Vagina (tissue), 2 donors: ENCODE results near the gene ANO8.

Experiments used
- POLR2A ChIP-seq, 2 donors: fragments of 450-650 bp; IDR thresholded peaks; one replicate each; pipeline ENCODE4 v1.6.1; 2017; ENCODE audit warnings: antibody characterized with exemption in 2 of 2, mild to moderate bottlenecking in 2 of 2, moderate library complexity in 2 of 2
- POLR2AphosphoS5 ChIP-seq, 2 donors: sonication (generic); formaldehyde crosslinking; IDR thresholded peaks; one replicate each; pipeline ENCODE4 v1.9.0; 2017; ENCODE audit warnings: antibody characterized with exemption in 2 of 2, mild to moderate bottlenecking in 2 of 2, low read depth in 1 of 2; ENCODE audit not compliant: insufficient read depth in 1 of 2
- TF ChIP-seq, protein P1 (sequence below), 3 experiments: fragments of 450-650 bp in 2 of 3; fragments of 200-600 bp in 1 of 3; sonication (generic) in 1 of 3; IDR thresholded peaks; one replicate each; pipeline ENCODE4 v1.5.1; 2017 to 2019; ENCODE audit warnings: antibody characterized with exemption in 3 of 3, mild to moderate bottlenecking in 2 of 3, moderate library complexity in 2 of 3

DNA sequence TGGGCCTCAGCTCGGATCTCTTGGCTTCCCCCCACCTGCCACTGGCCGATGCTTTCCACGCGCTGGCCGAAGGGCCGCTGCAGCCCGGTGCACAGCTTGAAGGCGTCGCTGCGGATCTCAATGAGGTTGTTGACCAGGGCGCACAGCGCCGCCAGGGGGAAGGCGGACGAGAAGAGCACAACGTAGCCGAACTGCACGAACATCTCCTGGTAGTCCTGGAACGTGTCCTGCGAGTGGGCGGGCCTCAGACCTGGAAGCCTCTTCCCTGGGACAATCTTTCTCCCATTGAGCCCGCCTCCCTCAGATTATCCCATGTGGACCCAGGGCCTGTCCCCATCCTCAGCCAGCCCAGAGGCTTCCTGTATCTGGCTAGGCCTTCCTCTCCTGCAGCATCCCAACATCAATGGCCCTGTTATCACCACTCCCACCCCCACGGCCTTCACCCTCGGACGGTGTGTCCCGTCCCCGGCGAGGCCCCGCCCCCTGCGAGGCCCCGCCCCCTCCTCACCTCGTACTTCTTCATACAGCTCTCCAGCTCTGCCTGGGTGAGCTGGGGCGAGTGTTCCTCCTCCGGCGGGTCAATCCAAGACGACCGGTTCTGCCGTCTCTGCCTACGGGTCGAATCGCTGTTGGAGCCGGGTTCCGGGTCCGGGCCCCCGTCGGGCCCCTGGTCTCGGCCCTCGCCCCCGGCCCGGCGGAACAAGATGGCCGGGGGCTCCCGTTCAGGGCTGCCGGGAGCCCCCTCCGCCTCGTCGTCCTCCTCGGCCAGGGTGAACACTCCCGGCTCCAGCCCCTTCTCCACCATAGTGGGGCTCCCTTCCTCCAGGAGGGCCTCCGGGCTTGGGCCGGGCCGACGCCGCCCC is 6.8 kb downstream of the ANO8 start:
- TF ChIP-seq, protein P1, sequence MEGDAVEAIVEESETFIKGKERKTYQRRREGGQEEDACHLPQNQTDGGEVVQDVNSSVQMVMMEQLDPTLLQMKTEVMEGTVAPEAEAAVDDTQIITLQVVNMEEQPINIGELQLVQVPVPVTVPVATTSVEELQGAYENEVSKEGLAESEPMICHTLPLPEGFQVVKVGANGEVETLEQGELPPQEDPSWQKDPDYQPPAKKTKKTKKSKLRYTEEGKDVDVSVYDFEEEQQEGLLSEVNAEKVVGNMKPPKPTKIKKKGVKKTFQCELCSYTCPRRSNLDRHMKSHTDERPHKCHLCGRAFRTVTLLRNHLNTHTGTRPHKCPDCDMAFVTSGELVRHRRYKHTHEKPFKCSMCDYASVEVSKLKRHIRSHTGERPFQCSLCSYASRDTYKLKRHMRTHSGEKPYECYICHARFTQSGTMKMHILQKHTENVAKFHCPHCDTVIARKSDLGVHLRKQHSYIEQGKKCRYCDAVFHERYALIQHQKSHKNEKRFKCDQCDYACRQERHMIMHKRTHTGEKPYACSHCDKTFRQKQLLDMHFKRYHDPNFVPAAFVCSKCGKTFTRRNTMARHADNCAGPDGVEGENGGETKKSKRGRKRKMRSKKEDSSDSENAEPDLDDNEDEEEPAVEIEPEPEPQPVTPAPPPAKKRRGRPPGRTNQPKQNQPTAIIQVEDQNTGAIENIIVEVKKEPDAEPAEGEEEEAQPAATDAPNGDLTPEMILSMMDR (IDR thresholded peaks at IDR 0.05) = peak in 1 of 3 experiments; percentile 14
- TF ChIP-seq POLR2AphosphoS5 (IDR thresholded peaks at IDR 0.05; ENCODE audit: insufficient read depth in 1 of 2, low read depth in 1 of 2) = no peak
- no peak for TF ChIP-seq POLR2A (IDR thresholded peaks at IDR 0.05)
